ENCODE results near the gene SARDH. TPM values are rescaled to one million over a fixed set of nuclear protein-coding genes. Genes with fewer than 3 reads are reported as not detected.
"Not testable (repeated sequence)": the region's sequence is repeated elsewhere in the genome, so short reads cannot be mapped to it uniquely, and the experiment has no call there.

The SARDH gene
- total RNA-seq, 4 donors from 2014 or later = 2.9 to 16.4 (median 5.9) TPM

GRCh38 chr9:133676450-133676849 lies 61.7 kb downstream of the SARDH start:
- no peaks in the 10 kb centered on the region for H3K27me3 ChIP-seq
- no peak overlapping the region for H3K4me3 ChIP-seq
- peaks cover 0 to 6% (median 0%) of the 10 kb centered on the region in 3 donors for H3K36me3 ChIP-seq
- peaks cover 0 to 28% (median 2%) of the 10 kb centered on the region in 4 donors for H3K4me1 ChIP-seq
- TF ChIP-seq EP300 (IDR thresholded peaks at IDR 0.05) (no peak), CTCF (IDR thresholded peaks at IDR 0.05) (no peak), POLR2A (IDR thresholded peaks at IDR 0.05) (no peak)
- WGBS, 2 donors = 44 to 56% methylated on average over 10 of the region's 10 CpGs
- no peak for DNase-seq (ENCODE audit: low spot score in 2 of 2)
- peak overlapping the region in 1 of 4 donors; percentile 23 for H3K27ac ChIP-seq
- no peaks in the 10 kb centered on the region for H3K9me3 ChIP-seq

GRCh38 chr9:133675796-133676195 lies 62.4 kb downstream of the SARDH start:
- not testable (repeated sequence) for DNase-seq (ENCODE audit: low spot score in 2 of 2); H3K36me3 ChIP-seq; H3K27ac ChIP-seq; H3K9me3 ChIP-seq; H3K27me3 ChIP-seq; H3K4me3 ChIP-seq
- 83 to 91% methylated on average over 3 of the region's 3 CpGs for WGBS, 2 donors
- peaks cover 0 to 28% (median 2%) of the 10 kb centered on the region in 4 donors for H3K4me1 ChIP-seq

- no peak overlapping the region for H3K27ac ChIP-seq
- 94 to 95% methylated on average over 11 to 14 of the region's 14 CpGs for WGBS, 2 donors
- no peak for DNase-seq (ENCODE audit: low spot score in 2 of 2)
- TF ChIP-seq POLR2A (IDR thresholded peaks at IDR 0.05) (no peak), EP300 (IDR thresholded peaks at IDR 0.05) (no peak), CTCF (IDR thresholded peaks at IDR 0.05) (no peak)
- H3K36me3 ChIP-seq = peaks cover 0 to 6% (median 0%) of the 10 kb centered on the region in 3 donors
- H3K4me1 ChIP-seq = peaks cover 0 to 16% (median 2%) of the 10 kb centered on the region in 4 donors
- no peaks in the 10 kb centered on the region for H3K27me3 ChIP-seq
- H3K9me3 ChIP-seq = no peaks in the 10 kb centered on the region
- H3K4me3 ChIP-seq = no peak overlapping the region
These were observed 64.1 kb downstream of the SARDH start for GRCh38 chr9:133674091-133674490.

GRCh38 chr9:133673258-133673655 lies 64.9 kb downstream of the SARDH start:
- Histone ChIP-seq H3K9me3 (no peaks in the 10 kb centered on the region), H3K27me3 (no peaks in the 10 kb centered on the region), H3K36me3 (peaks cover 0 to 6% (median 0%) of the 10 kb centered on the region in 3 donors), H3K27ac (no peak overlapping the region), H3K4me3 (no peak overlapping the region), H3K4me1 (peaks cover 0 to 13% (median 2%) of the 10 kb centered on the region in 4 donors)
- TF ChIP-seq POLR2A (IDR thresholded peaks at IDR 0.05) = no peak
- TF ChIP-seq CTCF (IDR thresholded peaks at IDR 0.05) = no peak
- no peak for TF ChIP-seq EP300 (IDR thresholded peaks at IDR 0.05)
- DNase-seq (ENCODE audit: low spot score in 2 of 2) = no peak
- WGBS, 2 donors = 48 to 75% methylated on average over 8 to 9 of the region's 9 CpGs

- H3K36me3 ChIP-seq = peaks cover 0 to 6% (median 0%) of the 10 kb centered on the region in 3 donors
- no peaks in the 10 kb centered on the region for H3K27me3 ChIP-seq
- peaks cover 0 to 13% (median 2%) of the 10 kb centered on the region in 4 donors for H3K4me1 ChIP-seq
- WGBS, 2 donors = 83 to 85% methylated on average over 29 to 31 of the region's 31 CpGs
- no peak overlapping the region for H3K27ac ChIP-seq
- no peaks in the 10 kb centered on the region for H3K9me3 ChIP-seq
- H3K4me3 ChIP-seq = no peak overlapping the region
- DNase-seq (ENCODE audit: low spot score in 2 of 2) = no peak
- no peak for TF ChIP-seq EP300 (IDR thresholded peaks at IDR 0.05)
These were observed 65.5 kb downstream of the SARDH start for GRCh38 chr9:133672503-133673257.

GRCh38 chr9:133671371-133671770 lies 66.8 kb downstream of the SARDH start:
- TF ChIP-seq CTCF (IDR thresholded peaks at IDR 0.05) = no peak
- TF ChIP-seq EP300 (IDR thresholded peaks at IDR 0.05) = no peak
- TF ChIP-seq POLR2A (IDR thresholded peaks at IDR 0.05) = no peak
- Histone ChIP-seq H3K9me3 (no peaks in the 10 kb centered on the region), H3K4me1 (peaks cover 0 to 13% (median 2%) of the 10 kb centered on the region in 4 donors), H3K4me3 (no peak overlapping the region), H3K36me3 (peaks cover 0 to 6% (median 0%) of the 10 kb centered on the region in 3 donors), H3K27me3 (no peaks in the 10 kb centered on the region), H3K27ac (no peak overlapping the region)
- WGBS, 2 donors = 86 to 88% methylated on average over 18 to 20 of the region's 21 CpGs
- DNase-seq (ENCODE audit: low spot score in 2 of 2) = no peak

Measured in tibial nerve (tissue), 4 donors.